Nephron (organoid): ENCODE measurements around the gene SMLR1.
A peak's percentile ranks its signal among the peaks of the same experiment; 100 is the strongest.
"Not testable (repeated sequence)": the region's sequence is repeated elsewhere in the genome, so short reads cannot be mapped to it uniquely, and the experiment has no call there.

Source experiments
- H3K27ac Mint-ChIP-seq, 3 experiments: 2 replicates each; pipeline ENCODE4 v1.8.0; 2020; ENCODE audit warnings: mixed read lengths in 3 of 3, mild to moderate bottlenecking in 2 of 3, moderate library complexity in 1 of 3
- H3K27me3 Mint-ChIP-seq: 2 replicates; pipeline ENCODE4 v1.8.0; 2021; ENCODE audit warnings: low read depth, mild to moderate bottlenecking, moderate library complexity, mixed read lengths
- H3K36me3 Mint-ChIP-seq: 2 replicates; pipeline ENCODE4 v1.8.0; 2020; ENCODE audit warnings: low read depth, mixed read lengths
- H3K4me1 Mint-ChIP-seq: 2 replicates; pipeline ENCODE4 v1.8.0; 2020; ENCODE audit warnings: mixed read lengths
- H3K4me3 Mint-ChIP-seq, 3 experiments: 2 replicates each; pipeline ENCODE4 v1.8.0; 2020; ENCODE audit warnings: mild to moderate bottlenecking in 3 of 3, mixed read lengths in 3 of 3, moderate library complexity in 2 of 3
- H3K9me3 Mint-ChIP-seq: 2 replicates; pipeline ENCODE4 v1.8.0; 2020; ENCODE audit warnings: mixed read lengths
- TF ChIP-seq, protein P1 (sequence below), 3 experiments: fragments of 200-600 bp; sonication (generic); IDR thresholded peaks; one replicate each; pipeline ENCODE4 v1.5.0; 2021; ENCODE audit warnings: antibody characterized with exemption in 3 of 3; ENCODE audit not compliant: unreplicated experiment in 3 of 3

The SMLR1 gene

DNA sequence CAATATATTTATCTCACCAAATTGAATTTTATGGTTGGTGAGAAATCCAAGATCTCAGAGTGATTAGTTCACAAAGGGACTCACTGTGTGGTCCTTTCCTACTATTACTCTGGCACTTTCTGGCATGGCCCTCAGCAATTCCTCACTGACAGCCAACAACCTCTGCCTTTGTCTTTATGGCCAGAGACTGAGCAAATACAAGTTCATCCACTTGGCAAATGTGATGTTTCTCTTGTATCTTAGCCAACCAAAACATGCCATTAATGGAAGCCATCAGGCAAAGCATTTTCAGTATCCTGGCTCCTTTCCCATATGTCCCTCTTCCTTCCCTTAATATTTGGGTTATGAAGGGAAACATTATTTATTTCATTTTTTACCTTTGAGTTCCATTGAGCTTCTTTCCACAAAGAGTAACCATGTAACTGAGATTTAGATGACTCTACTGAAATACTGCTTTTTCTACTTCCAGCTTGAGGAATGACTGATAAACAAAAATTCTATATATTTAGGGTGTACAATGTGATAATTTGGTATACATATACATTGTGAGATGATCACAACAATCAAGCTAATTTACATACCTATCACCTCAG, 30.8 kb upstream of the SMLR1 start:
- Mint-ChIP-seq H3K4me1 (peaks cover 36% of the 10 kb centered on the region), H3K36me3 (no peaks in the 10 kb centered on the region), H3K27me3 (no peaks in the 10 kb centered on the region), H3K9me3 (peaks cover 22% of the 10 kb centered on the region), H3K27ac (peak overlapping the region; percentile 43 to 82 (median 72)), H3K4me3 (no peak overlapping the region)
- TF ChIP-seq, protein P1, sequence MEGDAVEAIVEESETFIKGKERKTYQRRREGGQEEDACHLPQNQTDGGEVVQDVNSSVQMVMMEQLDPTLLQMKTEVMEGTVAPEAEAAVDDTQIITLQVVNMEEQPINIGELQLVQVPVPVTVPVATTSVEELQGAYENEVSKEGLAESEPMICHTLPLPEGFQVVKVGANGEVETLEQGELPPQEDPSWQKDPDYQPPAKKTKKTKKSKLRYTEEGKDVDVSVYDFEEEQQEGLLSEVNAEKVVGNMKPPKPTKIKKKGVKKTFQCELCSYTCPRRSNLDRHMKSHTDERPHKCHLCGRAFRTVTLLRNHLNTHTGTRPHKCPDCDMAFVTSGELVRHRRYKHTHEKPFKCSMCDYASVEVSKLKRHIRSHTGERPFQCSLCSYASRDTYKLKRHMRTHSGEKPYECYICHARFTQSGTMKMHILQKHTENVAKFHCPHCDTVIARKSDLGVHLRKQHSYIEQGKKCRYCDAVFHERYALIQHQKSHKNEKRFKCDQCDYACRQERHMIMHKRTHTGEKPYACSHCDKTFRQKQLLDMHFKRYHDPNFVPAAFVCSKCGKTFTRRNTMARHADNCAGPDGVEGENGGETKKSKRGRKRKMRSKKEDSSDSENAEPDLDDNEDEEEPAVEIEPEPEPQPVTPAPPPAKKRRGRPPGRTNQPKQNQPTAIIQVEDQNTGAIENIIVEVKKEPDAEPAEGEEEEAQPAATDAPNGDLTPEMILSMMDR (IDR thresholded peaks at IDR 0.05; ENCODE audit: unreplicated experiment in 3 of 3) = no peak

DNA sequence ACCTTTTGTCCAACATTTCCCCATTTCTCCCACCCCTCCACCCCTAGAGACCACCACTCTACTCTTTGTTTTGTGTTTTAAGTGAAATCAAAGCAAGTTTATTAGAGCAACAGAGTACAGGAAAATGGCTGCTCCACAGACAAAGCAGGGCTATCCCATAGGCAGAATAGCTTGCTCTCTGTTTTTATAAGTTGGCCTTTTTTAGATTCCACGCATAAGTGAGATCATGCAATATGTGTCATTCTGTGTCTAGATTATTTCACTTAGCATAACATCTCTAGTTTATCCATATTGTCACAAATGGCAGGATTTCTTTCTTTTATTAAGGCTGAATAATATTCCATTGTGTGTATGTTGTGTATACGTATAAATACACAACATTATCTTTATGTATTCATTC, 30.1 kb upstream of the SMLR1 start:
- Mint-ChIP-seq H3K27ac (no peak overlapping the region), H3K4me3 (no peak overlapping the region), H3K4me1 (peaks cover 34% of the 10 kb centered on the region), H3K36me3 (no peaks in the 10 kb centered on the region), H3K9me3 (peaks cover 25% of the 10 kb centered on the region), H3K27me3 (no peaks in the 10 kb centered on the region)
- TF ChIP-seq, protein P1 (IDR thresholded peaks at IDR 0.05; ENCODE audit: unreplicated experiment in 3 of 3) = no peak

DNA sequence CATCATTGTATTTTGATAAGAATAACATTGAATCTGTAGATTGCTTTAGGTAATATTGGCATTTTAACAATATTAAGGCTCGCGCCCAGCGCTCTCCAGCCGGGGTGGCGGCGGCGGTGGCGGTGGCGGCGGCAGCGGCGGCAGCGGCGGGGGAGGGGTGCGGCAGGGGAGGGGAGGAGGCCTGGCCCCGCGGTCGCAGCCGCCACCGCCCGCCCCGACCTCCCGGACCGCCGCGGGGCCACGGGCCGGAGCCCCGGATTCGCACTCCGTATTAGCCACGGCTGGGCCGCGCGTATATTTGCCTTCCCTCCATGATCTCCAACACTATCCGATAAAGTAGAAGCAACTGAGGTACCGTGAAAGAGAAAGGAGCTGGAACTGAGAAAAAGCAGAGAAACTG, 25.8 kb upstream of the SMLR1 start:
- H3K36me3 Mint-ChIP-seq, H3K27me3 Mint-ChIP-seq, H3K4me1 Mint-ChIP-seq, H3K4me3 Mint-ChIP-seq, H3K27ac Mint-ChIP-seq: not testable (repeated sequence)
- peaks cover 38% of the 10 kb centered on the region for H3K9me3 Mint-ChIP-seq

DNA sequence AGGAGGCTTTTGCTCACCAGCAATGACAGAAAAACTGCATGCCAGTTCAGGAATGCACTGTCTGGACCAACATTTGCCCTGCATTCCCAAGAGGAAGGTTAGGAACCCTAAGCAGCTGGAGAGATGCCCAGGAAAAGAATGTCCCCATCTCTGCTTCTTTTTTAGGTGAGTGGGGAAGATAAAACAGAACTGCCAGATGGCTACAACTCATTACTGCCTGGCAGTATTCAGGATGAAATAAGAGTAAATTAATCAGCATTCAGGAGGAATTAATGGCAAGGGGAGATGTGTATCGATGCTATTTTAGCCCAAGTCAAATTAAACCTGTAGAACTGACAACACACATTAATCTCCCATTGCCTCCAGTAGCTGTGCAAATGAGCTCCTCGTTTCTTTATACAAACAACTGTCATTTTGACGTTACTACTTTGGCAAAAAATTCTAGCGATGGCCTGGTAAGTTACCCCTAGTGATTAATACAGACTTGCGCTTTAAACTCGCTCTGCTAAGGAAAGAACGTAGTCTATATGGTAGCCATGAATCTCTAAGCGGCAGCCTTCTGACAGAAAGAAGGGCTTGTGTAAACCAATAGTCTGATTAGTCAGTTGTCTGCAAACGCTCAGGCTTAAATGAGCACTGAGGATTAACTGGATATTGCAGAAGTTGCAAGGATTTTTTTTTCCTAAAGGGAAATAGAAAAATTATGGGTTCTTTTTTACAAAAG, 16.7 kb upstream of the SMLR1 start:
- TF ChIP-seq, protein P1 (IDR thresholded peaks at IDR 0.05; ENCODE audit: unreplicated experiment in 3 of 3) = no peak
- H3K36me3 Mint-ChIP-seq = no peaks in the 10 kb centered on the region
- H3K4me1 Mint-ChIP-seq = peaks cover 9% of the 10 kb centered on the region
- no peak overlapping the region for H3K27ac Mint-ChIP-seq
- no peak overlapping the region for H3K4me3 Mint-ChIP-seq
- no peaks in the 10 kb centered on the region for H3K9me3 Mint-ChIP-seq
- no peaks in the 10 kb centered on the region for H3K27me3 Mint-ChIP-seq

DNA sequence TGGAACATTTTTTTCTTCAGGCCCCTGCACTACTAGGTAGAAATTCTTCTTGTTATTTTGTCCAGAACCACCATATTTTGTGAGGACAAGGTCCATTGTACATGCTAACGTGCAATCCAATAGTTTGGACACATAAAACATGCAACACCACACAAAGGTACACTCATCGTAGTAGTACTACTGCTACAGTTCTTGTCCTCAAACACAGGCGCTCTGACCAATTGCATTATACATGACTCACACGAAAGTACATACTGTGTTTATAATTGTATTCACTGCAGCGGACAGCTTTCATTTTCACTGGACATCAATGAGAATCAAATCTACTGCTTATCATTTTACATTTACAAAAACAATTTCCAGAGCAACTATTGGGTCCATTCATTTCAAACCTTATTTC, 15.3 kb upstream of the SMLR1 start:
- H3K4me1 Mint-ChIP-seq = peaks cover 9% of the 10 kb centered on the region
- no peak overlapping the region for H3K4me3 Mint-ChIP-seq
- TF ChIP-seq, protein P1 (IDR thresholded peaks at IDR 0.05; ENCODE audit: unreplicated experiment in 3 of 3) = no peak

DNA sequence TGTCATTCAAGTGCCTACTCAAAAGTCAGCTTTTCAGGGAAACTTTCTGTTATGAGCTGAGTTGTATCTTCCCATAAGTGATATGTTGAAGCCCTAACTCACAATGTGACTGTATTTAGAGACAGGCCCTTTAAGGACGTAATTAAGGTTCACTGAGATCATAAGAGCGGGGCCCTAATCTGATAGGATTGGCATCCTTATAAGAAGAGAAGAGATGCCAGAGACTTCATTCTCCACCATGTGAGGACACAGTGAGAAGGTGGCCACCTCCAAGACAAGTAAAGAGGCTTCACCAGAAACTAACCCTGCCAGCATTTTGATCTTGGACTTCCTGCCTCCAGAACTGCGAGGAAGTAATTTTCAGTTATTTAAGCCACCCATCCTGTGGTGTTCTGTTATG, 12.7 kb upstream of the SMLR1 start:
- H3K4me3 Mint-ChIP-seq = no peak overlapping the region
- peaks cover 9% of the 10 kb centered on the region for H3K4me1 Mint-ChIP-seq
- H3K9me3 Mint-ChIP-seq = peaks cover 16% of the 10 kb centered on the region
- H3K27me3 Mint-ChIP-seq = no peaks in the 10 kb centered on the region
- no peaks in the 10 kb centered on the region for H3K36me3 Mint-ChIP-seq
- no peak overlapping the region for H3K27ac Mint-ChIP-seq
- TF ChIP-seq, protein P1 (IDR thresholded peaks at IDR 0.05; ENCODE audit: unreplicated experiment in 3 of 3) = no peak

More for the DNA sequence above, 15.3 kb upstream of the SMLR1 start:
- Mint-ChIP-seq H3K27ac (no peak overlapping the region), H3K36me3 (no peaks in the 10 kb centered on the region), H3K9me3 (no peaks in the 10 kb centered on the region), H3K27me3 (no peaks in the 10 kb centered on the region)
